ENCODE measurements around the gene TSPEAR.

Gene TSPEAR

DNA sequence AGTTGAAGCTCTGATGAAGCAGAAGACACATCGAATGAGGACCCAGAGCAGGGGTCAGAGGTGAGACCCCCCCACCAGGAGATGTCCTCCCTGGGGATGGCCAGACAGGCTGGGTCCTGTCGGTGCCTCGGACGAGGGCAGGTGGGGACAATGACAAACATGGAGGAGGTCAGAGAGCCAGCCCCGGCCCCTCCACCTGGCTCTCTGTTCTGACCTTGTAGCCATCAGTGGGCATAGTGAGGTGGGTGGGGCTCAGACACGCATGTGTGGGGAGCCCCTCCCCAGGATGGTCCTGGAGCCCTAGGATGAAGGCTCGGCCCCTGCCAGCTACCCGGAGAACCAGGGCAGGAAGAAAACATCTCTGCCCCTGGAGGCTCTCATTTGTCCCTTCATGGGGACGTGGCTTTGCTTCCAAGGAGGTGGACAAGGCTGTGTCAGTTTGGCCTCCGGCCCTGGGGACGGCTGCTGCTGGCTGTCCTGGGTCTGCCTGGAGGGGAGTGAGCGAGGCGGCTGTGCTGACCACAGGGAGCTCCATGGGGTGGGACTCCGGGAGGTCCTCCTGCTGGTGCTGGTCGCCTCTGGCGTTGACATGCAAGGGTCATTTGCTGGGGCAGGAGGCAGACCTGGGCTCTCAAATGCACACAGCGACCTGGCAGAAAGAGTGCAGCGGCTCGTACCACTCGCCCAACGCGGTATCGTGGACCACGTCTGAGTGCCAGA is 121.6 kb downstream of the TSPEAR start:
- Histone ChIP-seq H3K36me3 (ENCODE audit: insufficient read depth, low read length) (no peaks in the 10 kb centered on the region), H3K4me1 (ENCODE audit: insufficient read depth, low read length, severe bottlenecking) (no peaks in the 10 kb centered on the region), H3F3A (ENCODE audit: insufficient read depth, low read length) (no peaks in the 10 kb centered on the region), H3K79me2 (ENCODE audit: insufficient read depth, low read length) (no peaks in the 10 kb centered on the region), H3K4me2 (ENCODE audit: low read length) (no peak overlapping the region), H3K27ac (ENCODE audit: low read depth, low read length, poor library complexity, severe bottlenecking) (no peak overlapping the region), H3K4me3 (ENCODE audit: low read depth, low read length, poor library complexity, severe bottlenecking) (no peak overlapping the region), H3K9ac (ENCODE audit: low read length) (no peak overlapping the region), H3K27me3 (ENCODE audit: insufficient read depth, low read length) (no peaks in the 10 kb centered on the region), H3K9me2 (ENCODE audit: low read depth, low read length) (no peaks in the 10 kb centered on the region), H4K20me1 (ENCODE audit: insufficient read depth, low read length) (no peaks in the 10 kb centered on the region), H2AFZ (ENCODE audit: low read length) (no peak overlapping the region), H3K9me3 (ENCODE audit: low read length) (no peaks in the 10 kb centered on the region)
- TF ChIP-seq, protein P1, sequence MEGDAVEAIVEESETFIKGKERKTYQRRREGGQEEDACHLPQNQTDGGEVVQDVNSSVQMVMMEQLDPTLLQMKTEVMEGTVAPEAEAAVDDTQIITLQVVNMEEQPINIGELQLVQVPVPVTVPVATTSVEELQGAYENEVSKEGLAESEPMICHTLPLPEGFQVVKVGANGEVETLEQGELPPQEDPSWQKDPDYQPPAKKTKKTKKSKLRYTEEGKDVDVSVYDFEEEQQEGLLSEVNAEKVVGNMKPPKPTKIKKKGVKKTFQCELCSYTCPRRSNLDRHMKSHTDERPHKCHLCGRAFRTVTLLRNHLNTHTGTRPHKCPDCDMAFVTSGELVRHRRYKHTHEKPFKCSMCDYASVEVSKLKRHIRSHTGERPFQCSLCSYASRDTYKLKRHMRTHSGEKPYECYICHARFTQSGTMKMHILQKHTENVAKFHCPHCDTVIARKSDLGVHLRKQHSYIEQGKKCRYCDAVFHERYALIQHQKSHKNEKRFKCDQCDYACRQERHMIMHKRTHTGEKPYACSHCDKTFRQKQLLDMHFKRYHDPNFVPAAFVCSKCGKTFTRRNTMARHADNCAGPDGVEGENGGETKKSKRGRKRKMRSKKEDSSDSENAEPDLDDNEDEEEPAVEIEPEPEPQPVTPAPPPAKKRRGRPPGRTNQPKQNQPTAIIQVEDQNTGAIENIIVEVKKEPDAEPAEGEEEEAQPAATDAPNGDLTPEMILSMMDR (IDR thresholded peaks at IDR 0.05; ENCODE audit: low read length): no peak
- no peak for TF ChIP-seq EZH2 (IDR thresholded peaks at IDR 0.05; ENCODE audit: borderline replicate concordance, low read length)

DNA sequence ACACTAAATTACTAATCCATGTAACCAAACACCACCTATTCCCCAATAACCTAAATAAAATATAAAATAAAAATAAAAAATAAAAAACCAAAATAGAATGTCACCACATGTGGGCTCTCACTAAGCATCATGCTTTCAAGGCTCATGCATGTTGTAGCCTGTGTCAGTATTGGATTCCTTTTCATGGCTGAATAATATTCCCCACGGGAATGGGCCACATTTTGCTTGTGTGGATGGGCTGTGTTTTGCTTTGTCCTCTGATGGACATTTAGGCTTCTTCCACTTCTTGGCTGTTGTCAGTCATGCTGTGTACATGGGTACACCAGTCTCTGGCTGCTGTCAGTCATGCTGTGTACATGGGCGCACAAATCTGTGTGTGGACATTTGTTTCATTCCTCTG is 122.3 kb downstream of the TSPEAR start:
- Histone ChIP-seq H4K20me1 (ENCODE audit: insufficient read depth, low read length) (no peaks in the 10 kb centered on the region), H3K9me2 (ENCODE audit: low read depth, low read length) (no peaks in the 10 kb centered on the region), H3F3A (ENCODE audit: insufficient read depth, low read length) (no peaks in the 10 kb centered on the region), H3K9me3 (ENCODE audit: low read length) (no peaks in the 10 kb centered on the region), H3K9ac (ENCODE audit: low read length) (no peak overlapping the region), H2AFZ (ENCODE audit: low read length) (no peak overlapping the region), H3K4me1 (ENCODE audit: insufficient read depth, low read length, severe bottlenecking) (no peaks in the 10 kb centered on the region), H3K27me3 (ENCODE audit: insufficient read depth, low read length) (no peaks in the 10 kb centered on the region), H3K27ac (ENCODE audit: low read depth, low read length, poor library complexity, severe bottlenecking) (no peak overlapping the region), H3K36me3 (ENCODE audit: insufficient read depth, low read length) (no peaks in the 10 kb centered on the region), H3K4me2 (ENCODE audit: low read length) (no peak overlapping the region), H3K4me3 (ENCODE audit: low read depth, low read length, poor library complexity, severe bottlenecking) (no peak overlapping the region), H3K79me2 (ENCODE audit: insufficient read depth, low read length) (no peaks in the 10 kb centered on the region)
- TF ChIP-seq EZH2 (IDR thresholded peaks at IDR 0.05; ENCODE audit: borderline replicate concordance, low read length): no peak
- TF ChIP-seq, protein P1 (IDR thresholded peaks at IDR 0.05; ENCODE audit: low read length): no peak

DNA sequence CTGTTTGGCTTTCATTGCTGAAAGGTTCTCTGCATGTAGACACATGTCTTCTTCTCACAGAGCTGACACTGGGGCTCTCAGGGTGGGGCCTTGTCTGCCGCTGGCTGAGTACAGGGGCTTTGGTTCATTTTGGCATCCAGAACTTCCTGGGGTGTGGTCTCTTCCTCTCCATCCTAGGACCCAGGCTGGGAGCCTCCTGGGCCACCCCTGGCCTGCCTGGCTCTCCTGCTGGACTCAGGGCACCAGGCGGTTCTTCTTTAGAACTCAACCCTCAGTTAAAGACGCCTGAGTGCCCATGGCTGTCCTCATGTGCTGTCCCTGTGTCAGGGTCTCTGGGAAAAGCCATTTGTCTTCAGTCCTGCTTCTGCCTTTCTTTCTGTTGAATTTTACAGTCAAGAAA is 125.5 kb downstream of the TSPEAR start:
- no peak overlapping the region for H3K9ac ChIP-seq (ENCODE audit: low read length)
- no peak overlapping the region for H3K4me3 ChIP-seq (ENCODE audit: low read depth, low read length, poor library complexity, severe bottlenecking)
- no peaks in the 10 kb centered on the region for H4K20me1 ChIP-seq (ENCODE audit: insufficient read depth, low read length)
- no peak overlapping the region for H2AFZ ChIP-seq (ENCODE audit: low read length)
- no peaks in the 10 kb centered on the region for H3K9me3 ChIP-seq (ENCODE audit: low read length)
- no peak overlapping the region for H3K4me2 ChIP-seq (ENCODE audit: low read length)
- no peaks in the 10 kb centered on the region for H3K79me2 ChIP-seq (ENCODE audit: insufficient read depth, low read length)
- TF ChIP-seq EZH2 (IDR thresholded peaks at IDR 0.05; ENCODE audit: borderline replicate concordance, low read length): no peak
- TF ChIP-seq, protein P1 (IDR thresholded peaks at IDR 0.05; ENCODE audit: low read length): no peak
- H3K36me3 ChIP-seq (ENCODE audit: insufficient read depth, low read length): no peaks in the 10 kb centered on the region
- no peaks in the 10 kb centered on the region for H3K9me2 ChIP-seq (ENCODE audit: low read depth, low read length)
- H3K27ac ChIP-seq (ENCODE audit: low read depth, low read length, poor library complexity, severe bottlenecking): no peak overlapping the region
- no peaks in the 10 kb centered on the region for H3F3A ChIP-seq (ENCODE audit: insufficient read depth, low read length)
- no peaks in the 10 kb centered on the region for H3K4me1 ChIP-seq (ENCODE audit: insufficient read depth, low read length, severe bottlenecking)
- H3K27me3 ChIP-seq (ENCODE audit: insufficient read depth, low read length): no peaks in the 10 kb centered on the region
